Measurements from ENCODE around the gene KCNJ8. TPM values are rescaled to one million over a fixed set of nuclear protein-coding genes. Genes with fewer than 3 reads are reported as not detected.

KCNJ8 gene
- total RNA-seq, 1 donor from 2014 or later = 51.3 TPM

GRCh38 chr12:21771311-21771710 is 3.2 kb downstream of the KCNJ8 start:
- Histone ChIP-seq H3K9me3 (replicated peaks) (no peaks in the 10 kb centered on the region), H3K36me3 (peaks cover 35% of the 10 kb centered on the region), H3K4me3 (peak overlapping the region; percentile 76), H3K27me3 (ENCODE audit: low read depth) (no peaks in the 10 kb centered on the region), H3K4me1 (peaks cover 53% of the 10 kb centered on the region), H3K27ac (replicated peaks) (peak overlapping the region; percentile 94)
- TF ChIP-seq CTCF (IDR thresholded peaks at IDR 0.05; ENCODE audit: borderline replicate concordance) = no peak
- intact Hi-C loops (cut with micrococcal nuclease) = no loop called here
- DNase-seq = no peak

DNA sequence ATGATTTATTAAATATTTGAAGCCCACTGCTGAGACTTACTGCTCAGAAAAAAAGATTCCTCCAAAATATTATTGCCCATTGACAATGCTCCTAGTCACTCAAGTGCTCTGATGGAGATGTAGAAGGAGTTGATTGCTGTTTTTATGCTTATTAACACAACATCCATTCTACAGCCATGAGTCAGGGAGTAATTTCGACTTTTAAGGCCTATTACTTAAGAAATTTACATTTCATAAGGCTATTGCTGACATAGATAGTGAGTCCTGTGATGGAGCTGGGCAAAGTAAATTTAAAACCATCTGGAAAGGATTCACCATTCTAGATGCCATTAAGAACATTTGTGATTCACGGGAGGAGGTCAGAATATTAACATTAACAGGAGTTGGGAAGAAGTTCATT is 5.2 kb downstream of the KCNJ8 start:
- peaks cover 54% of the 10 kb centered on the region for H3K4me1 ChIP-seq
- peaks cover 51% of the 10 kb centered on the region for H3K36me3 ChIP-seq
- H3K27me3 ChIP-seq (ENCODE audit: low read depth) = no peaks in the 10 kb centered on the region
- no peak for TF ChIP-seq CTCF (IDR thresholded peaks at IDR 0.05; ENCODE audit: borderline replicate concordance)
- H3K27ac ChIP-seq (replicated peaks) = peak overlapping the region; percentile 94
- DNase-seq = no peak
- H3K4me3 ChIP-seq = peak overlapping the region; percentile 76
- intact Hi-C loops (cut with micrococcal nuclease) = no loop called here
- no peaks in the 10 kb centered on the region for H3K9me3 ChIP-seq (replicated peaks)

DNA sequence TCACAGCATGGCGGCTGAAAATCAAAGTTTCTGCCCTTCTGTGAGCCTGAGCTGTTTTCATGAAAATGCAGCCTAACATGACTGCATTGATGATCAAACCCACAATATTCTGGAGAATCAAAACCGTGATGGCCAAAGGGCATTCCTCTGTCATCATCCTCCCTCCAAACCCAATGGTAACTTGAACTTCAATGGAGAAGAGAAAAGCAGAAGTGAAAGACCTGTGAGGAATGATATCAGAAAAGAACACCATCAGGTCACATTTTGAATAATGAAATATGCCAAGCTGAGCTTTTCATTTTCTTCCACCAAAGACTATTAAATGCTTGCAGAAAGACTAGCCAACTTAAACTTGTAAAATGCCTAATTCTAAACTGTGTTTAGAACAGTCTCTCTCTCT is 8.1 kb downstream of the KCNJ8 start:
- peak overlapping the region; percentile 20 for H3K4me3 ChIP-seq
- DNase-seq = no peak
- H3K27ac ChIP-seq (replicated peaks) = peak overlapping the region; percentile 36
- peaks cover 51% of the 10 kb centered on the region for H3K36me3 ChIP-seq
- intact Hi-C loops (cut with micrococcal nuclease) = no loop called here
- no peaks in the 10 kb centered on the region for H3K27me3 ChIP-seq (ENCODE audit: low read depth)
- no peaks in the 10 kb centered on the region for H3K9me3 ChIP-seq (replicated peaks)
- TF ChIP-seq CTCF (IDR thresholded peaks at IDR 0.05; ENCODE audit: borderline replicate concordance) = no peak
- H3K4me1 ChIP-seq = peaks cover 46% of the 10 kb centered on the region

GRCh38 chr12:21764950-21765349 is 9.6 kb downstream of the KCNJ8 start:
- Histone ChIP-seq H3K27ac (replicated peaks) (peak overlapping the region; percentile 36), H3K4me1 (peaks cover 40% of the 10 kb centered on the region), H3K4me3 (peak overlapping the region; percentile 20), H3K36me3 (peaks cover 46% of the 10 kb centered on the region), H3K9me3 (replicated peaks) (no peaks in the 10 kb centered on the region), H3K27me3 (ENCODE audit: low read depth) (no peaks in the 10 kb centered on the region)
- intact Hi-C loops (cut with micrococcal nuclease) = no loop called here
- TF ChIP-seq CTCF (IDR thresholded peaks at IDR 0.05; ENCODE audit: borderline replicate concordance) = no peak
- DNase-seq = no peak

DNA sequence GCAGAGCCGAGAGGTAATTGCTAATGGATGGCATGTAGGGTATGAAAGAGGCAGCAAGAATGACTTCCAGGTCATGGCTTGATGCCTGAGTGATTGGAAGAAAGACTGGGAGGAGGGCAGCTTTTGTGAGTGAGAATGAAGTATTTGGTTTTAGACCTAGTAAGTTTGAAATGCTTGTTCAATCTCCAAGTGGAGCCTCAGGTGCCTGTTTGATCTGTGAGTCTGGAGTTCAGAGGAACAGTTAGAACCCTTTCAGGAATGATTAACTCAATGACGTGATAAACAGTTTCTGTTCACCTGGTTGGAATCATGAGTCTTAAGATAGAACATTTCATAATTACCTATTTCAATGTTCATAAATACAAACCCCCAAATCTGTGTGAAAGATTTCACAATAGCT is 10.4 kb downstream of the KCNJ8 start:
- no peak for DNase-seq
- Histone ChIP-seq H3K27me3 (ENCODE audit: low read depth) (no peaks in the 10 kb centered on the region), H3K36me3 (peaks cover 40% of the 10 kb centered on the region), H3K27ac (replicated peaks) (peak overlapping the region; percentile 9), H3K4me1 (peaks cover 40% of the 10 kb centered on the region), H3K4me3 (no peak overlapping the region), H3K9me3 (replicated peaks) (peaks cover 1% of the 10 kb centered on the region)
- intact Hi-C loops (cut with micrococcal nuclease) = no loop called here
- no peak for TF ChIP-seq CTCF (IDR thresholded peaks at IDR 0.05; ENCODE audit: borderline replicate concordance)

GRCh38 chr12:21763531-21763930 is 11.0 kb downstream of the KCNJ8 start:
- Histone ChIP-seq H3K9me3 (replicated peaks) (peaks cover 4% of the 10 kb centered on the region), H3K27me3 (ENCODE audit: low read depth) (no peaks in the 10 kb centered on the region), H3K36me3 (peaks cover 34% of the 10 kb centered on the region), H3K4me3 (no peak overlapping the region), H3K27ac (replicated peaks) (peak overlapping the region; percentile 9), H3K4me1 (peaks cover 35% of the 10 kb centered on the region)
- no peak for TF ChIP-seq CTCF (IDR thresholded peaks at IDR 0.05; ENCODE audit: borderline replicate concordance)
- intact Hi-C loops (cut with micrococcal nuclease) = no loop called here
- DNase-seq = no peak
